SK-N-SH treated with all-trans-retinoic acid at 6 μM for 48 hours (cell line): Measurements from ENCODE around the gene TEKT3.

Experiments
- ATAC-seq: fragments of 200-7000 bp; cut with Tn5 transposase; 3 replicates; pipeline ENCODE4 v1.9.1; 2020; ENCODE audit warnings: mild to moderate bottlenecking, moderate library complexity
- BACH2 ChIP-seq: fragments of 250-450 bp; sonication (Bioruptor Pico); IDR thresholded peaks from 2 replicates; pipeline ENCODE4 v1.9.0; 2021; ENCODE audit warnings: mild to moderate bottlenecking, borderline replicate concordance
- CREB5 ChIP-seq: fragments of 250-450 bp; sonication (Bioruptor Pico); IDR thresholded peaks from 2 replicates; pipeline ENCODE4 v1.5.1; 2020; ENCODE audit warnings: low read depth, mild to moderate bottlenecking, moderate library complexity
- CSDC2 ChIP-seq: fragments of 250-450 bp; sonication (Bioruptor Pico); IDR thresholded peaks from 2 replicates; pipeline ENCODE4 v1.5.0; 2020; ENCODE audit warnings: mild to moderate bottlenecking, moderate library complexity
- CSRNP3 ChIP-seq: fragments of 250-450 bp; sonication (Bioruptor Pico); IDR thresholded peaks from 2 replicates; pipeline ENCODE4 v1.5.1; 2021; ENCODE audit warnings: mild to moderate bottlenecking, moderate library complexity
- ESRRG ChIP-seq: fragments of 250-450 bp; sonication (Bioruptor Pico); IDR thresholded peaks from 2 replicates; pipeline ENCODE4 v1.6.1; 2021; ENCODE audit warnings: mild to moderate bottlenecking
- GLIS3 ChIP-seq: fragments of 250-450 bp; sonication (Bioruptor Pico); IDR thresholded peaks from 2 replicates; pipeline ENCODE4 v1.5.0; 2020; ENCODE audit warnings: mild to moderate bottlenecking, moderate library complexity
- ISL1 ChIP-seq: fragments of 250-450 bp; sonication (Bioruptor Pico); IDR thresholded peaks from 2 replicates; pipeline ENCODE4 v2.1.2; 2022; ENCODE audit warnings: mild to moderate bottlenecking, moderate library complexity
- POU6F1 ChIP-seq: fragments of 250-450 bp; sonication (Bioruptor Pico); IDR thresholded peaks from 2 replicates; pipeline ENCODE4 v1.8.0; 2021; ENCODE audit warnings: low read depth, mild to moderate bottlenecking, moderate library complexity, borderline replicate concordance
- PPARA ChIP-seq: fragments of 250-450 bp; sonication (Bioruptor Pico); IDR thresholded peaks from 2 replicates; pipeline ENCODE4 v1.5.0; 2020; ENCODE audit warnings: mild to moderate bottlenecking, borderline replicate concordance
- SNAI2 ChIP-seq: fragments of 250-450 bp; sonication (Bioruptor Pico); IDR thresholded peaks from 2 replicates; pipeline ENCODE4 v1.5.0; 2020; ENCODE audit warnings: mild to moderate bottlenecking, moderate library complexity
- TCF4 ChIP-seq: fragments of 250-450 bp; sonication (Bioruptor Pico); IDR thresholded peaks from 2 replicates; pipeline ENCODE4 v1.8.0; 2021; ENCODE audit warnings: mild to moderate bottlenecking, moderate library complexity, borderline replicate concordance
- TSHZ2 ChIP-seq: fragments of 250-450 bp; sonication (Bioruptor Pico); IDR thresholded peaks from 2 replicates; pipeline ENCODE4 v1.5.0; 2020; ENCODE audit warnings: mild to moderate bottlenecking, moderate library complexity
- ZC3H10 ChIP-seq: fragments of 250-450 bp; sonication (Bioruptor Pico); IDR thresholded peaks from 2 replicates; pipeline ENCODE4 v1.5.1; 2021; ENCODE audit warnings: mild to moderate bottlenecking, moderate library complexity
- ZFP3 ChIP-seq: fragments of 250-450 bp; sonication (Bioruptor Pico); IDR thresholded peaks from 2 replicates; pipeline ENCODE4 v1.5.0; 2020; ENCODE audit warnings: mild to moderate bottlenecking, moderate library complexity
- ZNF565 ChIP-seq: fragments of 450-650 bp; formaldehyde crosslinking; conservative IDR thresholded peaks from 2 replicates; pipeline ENCODE4 v1.5.0; 2020; ENCODE audit warnings: low read depth, mild to moderate bottlenecking, moderate library complexity
- ZNF70 ChIP-seq: fragments of 450-650 bp; formaldehyde crosslinking; IDR thresholded peaks from 2 replicates; pipeline ENCODE4 v1.5.0; 2020; ENCODE audit warnings: mild to moderate bottlenecking, moderate library complexity
- ZNF8 ChIP-seq: fragments of 450-650 bp; formaldehyde crosslinking; IDR thresholded peaks from 2 replicates; pipeline ENCODE4 v1.5.0; 2020; ENCODE audit warnings: mild to moderate bottlenecking, moderate library complexity

TEKT3 gene

GRCh38 chr17:15257258-15257788, 84.1 kb downstream of the TEKT3 start:
- peak; percentile 31 for ATAC-seq
- TF ChIP-seq ZC3H10: no peak
- no peak for TF ChIP-seq ESRRG
- TF ChIP-seq CSDC2: no peak
- TF ChIP-seq BACH2 (CRISPR knock-in tag): no peak
- TF ChIP-seq ZFP3: 0 out of 2 replicates have a peak, but pooled peaks have one; percentile 17
- no peak for TF ChIP-seq SNAI2
- TF ChIP-seq TCF4 (CRISPR knock-in tag): no peak

GRCh38 chr17:15256689-15257088, 84.7 kb downstream of the TEKT3 start:
- ATAC-seq: no peak
- no peak for TF ChIP-seq PPARA (CRISPR knock-in tag)
- TF ChIP-seq CREB5 (CRISPR knock-in tag): no peak
- no peak for TF ChIP-seq BACH2 (CRISPR knock-in tag)

GRCh38 chr17:15255713-15256454, 85.5 kb downstream of the TEKT3 start:
- no peak for ATAC-seq

More at GRCh38 chr17:15255713-15256454, 85.5 kb downstream of the TEKT3 start:
- no peak for TF ChIP-seq ZNF70 (CRISPR knock-in tag)
- TF ChIP-seq ZFP3: no peak
- no peak for TF ChIP-seq ISL1 (CRISPR knock-in tag)
- TF ChIP-seq ESRRG: no peak
- no peak for TF ChIP-seq ZNF8 (CRISPR knock-in tag)
- TF ChIP-seq POU6F1 (CRISPR knock-in tag): no peak
- TF ChIP-seq BACH2 (CRISPR knock-in tag): no peak
- no peak for TF ChIP-seq CSRNP3
- no peak for TF ChIP-seq TCF4 (CRISPR knock-in tag)
- no peak for TF ChIP-seq GLIS3 (CRISPR knock-in tag)
- no peak for TF ChIP-seq CREB5 (CRISPR knock-in tag)
- TF ChIP-seq ZNF565 (CRISPR knock-in tag): no peak
- TF ChIP-seq ZC3H10: no peak
- no peak for TF ChIP-seq TSHZ2 (CRISPR knock-in tag)
